NCI-H460 (cell line): ENCODE data around the gene ARID3A. TPM values are rescaled to one million over a fixed set of nuclear protein-coding genes. Genes with fewer than 3 reads are reported as not detected.
A peak's percentile ranks its signal among the peaks of the same experiment; 100 is the strongest.

Source experiments
- DNase-seq: peaks from one replicate; pipeline ENCODE4 v3.0.0-alpha.2; 2016; ENCODE audit warnings: low read depth; ENCODE audit errors: extremely low read depth
- total RNA-seq: library from RNA; depleted of rRNA; stranded (reverse); fragments of >200 nt; shearing (Covaris generic); gene quantifications from 2 replicates; pipeline ENCODE4 v1.2.3, GENCODE V29; 2014

ARID3A gene
- total RNA-seq, 1 experiment from 2014 or later: 5.4 TPM

DNA sequence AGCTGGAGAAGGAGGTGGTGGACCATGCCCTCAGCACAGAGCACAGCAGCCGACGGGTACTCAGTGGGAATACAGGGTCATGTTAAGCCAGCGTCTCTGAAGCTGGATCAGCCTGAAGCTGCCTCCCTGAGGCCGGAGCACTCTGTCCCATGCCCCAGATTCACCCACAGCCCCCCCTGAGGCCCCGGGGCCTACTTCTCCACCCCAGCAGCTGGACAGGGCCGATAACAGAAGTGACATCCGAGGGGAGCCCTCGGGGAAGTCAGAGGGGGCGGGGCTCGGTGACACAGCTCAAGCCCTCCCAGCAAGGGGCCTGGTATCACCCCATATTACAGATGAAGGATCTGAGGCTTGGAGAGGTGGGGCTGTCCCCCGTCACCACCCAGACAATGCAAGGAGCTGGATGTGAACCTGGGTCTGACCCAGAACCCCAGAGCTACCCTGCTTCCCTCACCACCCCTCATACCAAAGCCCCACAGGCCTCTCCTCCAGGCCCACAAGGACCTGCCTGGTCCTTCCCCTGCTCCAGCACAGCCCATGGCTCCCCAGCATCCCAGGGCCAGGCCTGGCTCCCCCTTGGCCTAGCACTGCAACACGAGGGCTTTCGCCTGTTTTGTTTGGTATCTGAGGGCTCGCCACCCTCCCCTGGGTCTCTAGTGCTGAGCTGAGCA lies 18.5 kb upstream of the ARID3A start:
- no peak for DNase-seq

DNA sequence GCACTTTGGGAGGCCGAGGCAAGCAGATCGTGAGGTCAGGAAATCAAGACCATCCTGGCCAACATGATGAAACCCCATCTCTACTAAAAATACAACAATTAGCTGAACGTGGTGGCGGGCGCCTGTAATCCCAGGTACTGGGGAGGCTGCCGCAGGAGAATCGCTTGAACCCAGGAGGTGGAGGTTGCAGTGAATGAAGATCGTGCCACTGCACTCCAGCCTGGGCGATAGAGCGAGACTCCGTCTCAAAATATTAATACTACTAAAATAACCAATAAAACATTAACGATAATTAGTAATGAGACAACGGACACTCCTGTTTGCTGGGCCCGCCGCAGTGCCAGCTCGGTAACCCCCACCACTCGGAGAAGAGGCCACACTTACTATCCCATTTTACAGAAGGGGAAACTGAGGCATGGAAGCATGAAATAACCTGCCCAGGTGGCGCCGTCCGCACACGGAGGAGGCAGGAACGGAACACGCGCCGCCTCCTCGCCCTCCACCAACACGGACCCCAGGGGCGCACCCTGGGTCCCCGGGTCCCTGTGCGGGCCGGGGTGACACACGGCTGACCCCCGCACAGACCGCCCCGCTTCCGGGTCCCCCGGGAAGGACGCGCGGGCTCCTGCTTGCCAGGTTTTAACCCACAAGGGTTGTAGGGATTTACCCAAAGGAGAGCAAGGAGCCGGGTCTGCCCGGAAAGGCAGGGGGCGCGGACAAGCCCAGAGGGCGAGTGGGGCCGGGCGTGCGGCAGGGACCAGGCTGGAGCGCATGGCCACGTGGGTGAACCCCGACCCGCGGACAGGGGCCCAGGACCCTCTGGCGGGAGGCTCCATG lies 14.4 kb upstream of the ARID3A start:
- no peak for DNase-seq

DNA sequence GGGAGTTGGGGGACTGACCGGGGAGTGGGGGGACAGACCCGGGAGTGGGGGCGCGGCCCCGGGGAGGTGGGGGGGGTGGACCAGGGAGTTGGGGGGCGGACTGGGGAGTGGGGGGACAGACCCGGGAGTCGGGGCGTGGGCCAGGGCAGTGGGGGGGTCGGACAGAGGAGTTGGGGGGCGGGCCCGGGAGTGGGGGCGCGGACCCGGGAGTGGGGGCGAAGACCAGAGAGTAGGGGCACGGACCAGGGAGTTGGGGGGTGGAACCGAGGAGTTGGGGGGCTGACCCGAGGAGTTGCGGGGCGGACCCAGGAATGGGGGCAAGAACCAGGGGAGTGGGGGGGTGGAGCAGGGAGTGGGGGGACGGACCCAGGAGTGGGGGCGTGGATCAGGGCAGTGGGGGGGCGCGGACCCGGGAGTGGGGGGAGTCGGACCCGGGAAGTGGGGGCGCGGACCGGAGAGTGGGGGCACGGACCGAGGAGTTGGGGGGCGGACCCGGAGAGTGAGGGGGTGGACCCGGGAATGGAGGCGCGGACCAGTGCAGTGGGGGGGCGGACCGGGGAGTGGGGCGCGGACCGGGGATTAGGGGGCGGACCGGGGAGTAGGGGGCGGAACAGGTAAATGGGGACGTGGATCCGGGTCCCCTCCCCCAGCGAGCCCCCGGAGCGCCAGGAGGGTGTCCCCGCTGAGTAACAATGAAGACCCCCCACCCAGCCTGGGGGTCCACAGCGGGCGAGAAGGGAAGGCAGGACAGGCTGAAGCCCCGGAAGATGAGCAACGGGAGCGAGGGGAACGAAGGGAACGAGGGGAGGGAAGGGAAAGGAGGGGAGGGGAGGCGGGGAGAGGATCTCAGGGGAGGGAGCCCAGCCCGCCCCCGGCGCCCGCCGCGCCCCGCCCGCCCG lies 13.4 kb upstream of the ARID3A start:
- DNase-seq: no peak

DNA sequence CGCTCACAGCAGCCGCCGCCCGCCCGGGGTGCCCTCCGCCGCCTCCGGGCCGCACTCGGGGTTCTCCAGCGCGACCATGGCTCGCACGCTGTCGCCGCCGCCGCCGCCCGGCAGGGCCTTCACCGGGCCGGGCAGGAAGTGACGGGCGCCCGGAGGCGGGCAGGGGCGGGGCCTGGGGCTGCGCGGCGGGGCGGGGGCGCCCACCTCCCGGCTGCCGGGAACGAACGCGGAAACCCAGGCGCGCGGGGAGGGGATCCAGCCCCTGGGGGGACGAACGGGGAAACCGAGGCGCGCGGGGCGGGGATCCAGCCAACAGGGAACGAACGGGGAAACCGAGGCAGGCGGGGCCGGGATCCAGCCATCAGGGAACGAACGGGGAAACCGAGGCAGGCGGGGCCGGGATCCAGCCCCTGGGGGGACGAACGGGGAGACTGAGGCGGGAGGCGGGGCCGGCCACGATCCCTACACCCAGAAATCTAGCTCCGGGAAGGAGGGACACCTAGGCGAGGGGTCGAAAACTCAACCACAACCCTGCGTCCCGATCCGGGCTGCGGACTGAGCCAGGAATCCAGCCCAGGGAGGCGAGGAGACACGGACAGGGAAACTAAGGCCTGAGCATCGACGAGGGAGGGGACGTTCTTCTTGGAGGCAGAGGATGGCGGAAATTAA lies 12.6 kb upstream of the ARID3A start, which contains the start of gene R3HDM4:
TSS of gene R3HDM4 (minus strand) at position 140 of the 669 bp plus-strand sequence. CDS start at position 78, 62 bp downstream.
- DNase-seq: peak; percentile 43

DNA sequence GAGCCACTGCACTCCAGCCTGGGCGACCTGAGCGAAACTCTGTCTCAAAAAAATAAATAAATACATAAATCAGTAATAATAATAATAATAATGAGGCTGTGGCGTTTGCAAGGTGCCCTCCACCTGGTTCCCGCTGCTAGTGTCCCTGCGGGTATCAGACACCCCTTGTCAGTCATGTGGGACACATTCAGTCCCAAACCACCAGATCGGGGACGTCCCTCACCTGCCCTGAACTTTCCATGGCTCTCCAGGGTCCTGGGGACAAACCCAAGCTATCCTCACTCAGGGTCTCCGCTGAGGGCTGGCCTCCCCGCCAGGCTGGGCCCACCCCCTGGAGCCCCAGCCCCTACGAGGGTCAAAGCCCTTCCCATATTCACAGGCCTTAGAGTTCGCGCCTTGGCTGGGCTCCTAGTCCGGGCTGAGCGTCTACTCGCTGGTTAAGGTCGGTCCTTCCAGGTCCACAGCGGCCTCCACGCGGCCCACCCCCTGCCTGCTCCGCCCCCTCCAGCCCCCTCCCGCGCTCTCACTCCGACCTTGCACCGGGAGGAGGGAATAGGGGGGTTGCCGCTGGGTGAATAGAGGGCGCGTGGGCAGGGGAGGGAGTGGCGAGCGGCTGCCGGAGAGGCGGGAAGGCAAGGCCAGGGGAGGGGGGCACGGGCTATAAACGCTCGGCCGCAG lies 9.1 kb upstream of the ARID3A start:
- no peak for DNase-seq

DNA sequence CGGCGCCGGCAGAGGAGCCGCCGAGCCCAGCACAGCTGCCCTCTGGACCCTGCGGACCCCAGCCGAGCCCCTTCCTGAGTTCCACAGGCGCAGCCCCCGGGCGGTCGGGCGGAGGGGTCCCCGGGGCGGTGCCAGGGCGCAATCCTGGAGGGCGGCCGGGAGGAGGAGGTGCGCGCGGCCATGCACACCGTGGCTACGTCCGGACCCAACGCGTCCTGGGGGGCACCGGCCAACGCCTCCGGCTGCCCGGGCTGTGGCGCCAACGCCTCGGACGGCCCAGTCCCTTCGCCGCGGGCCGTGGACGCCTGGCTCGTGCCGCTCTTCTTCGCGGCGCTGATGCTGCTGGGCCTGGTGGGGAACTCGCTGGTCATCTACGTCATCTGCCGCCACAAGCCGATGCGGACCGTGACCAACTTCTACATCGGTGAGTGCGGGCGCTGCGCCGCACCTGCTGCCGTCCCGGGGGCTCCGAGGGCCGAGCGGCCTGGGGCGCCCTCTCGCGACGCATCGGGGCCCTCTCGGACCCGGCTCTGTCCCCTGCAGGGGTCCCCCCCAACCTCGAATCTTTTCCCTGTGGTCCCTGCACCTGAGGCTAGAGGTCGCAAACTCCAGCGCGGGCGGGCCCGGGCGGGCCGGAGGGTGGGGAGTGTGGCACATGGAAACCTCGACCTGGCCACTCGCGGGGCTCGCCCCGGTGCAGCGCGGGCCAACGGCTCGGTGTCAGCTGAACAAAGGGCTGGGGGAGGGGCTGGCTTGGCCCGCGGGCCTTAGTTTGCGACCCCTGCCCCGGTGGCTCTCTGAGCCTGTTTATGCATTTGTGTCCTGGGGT lies 8.3 kb upstream of the ARID3A start, which contains the start of gene KISS1R:
TSS of gene KISS1R (plus strand) at position 11 of the 829 bp plus-strand sequence. CDS start at position 181, 170 bp downstream.
- no peak for DNase-seq

DNA sequence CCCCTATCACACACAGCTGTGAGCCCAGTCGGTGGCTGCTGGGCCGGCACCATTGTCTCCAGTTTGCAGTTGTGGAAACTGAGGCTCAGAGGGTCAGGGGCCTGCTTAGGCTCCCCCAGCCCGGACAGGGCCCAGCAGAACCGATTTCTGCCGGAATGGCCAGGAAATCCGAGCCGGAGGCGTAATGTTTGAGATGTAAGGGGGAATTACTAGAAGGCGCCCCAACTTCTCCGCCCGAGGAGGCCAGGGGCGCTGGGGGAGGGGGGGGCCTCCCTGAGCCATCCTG lies 7.7 kb upstream of the ARID3A start:
- no peak for DNase-seq

DNA sequence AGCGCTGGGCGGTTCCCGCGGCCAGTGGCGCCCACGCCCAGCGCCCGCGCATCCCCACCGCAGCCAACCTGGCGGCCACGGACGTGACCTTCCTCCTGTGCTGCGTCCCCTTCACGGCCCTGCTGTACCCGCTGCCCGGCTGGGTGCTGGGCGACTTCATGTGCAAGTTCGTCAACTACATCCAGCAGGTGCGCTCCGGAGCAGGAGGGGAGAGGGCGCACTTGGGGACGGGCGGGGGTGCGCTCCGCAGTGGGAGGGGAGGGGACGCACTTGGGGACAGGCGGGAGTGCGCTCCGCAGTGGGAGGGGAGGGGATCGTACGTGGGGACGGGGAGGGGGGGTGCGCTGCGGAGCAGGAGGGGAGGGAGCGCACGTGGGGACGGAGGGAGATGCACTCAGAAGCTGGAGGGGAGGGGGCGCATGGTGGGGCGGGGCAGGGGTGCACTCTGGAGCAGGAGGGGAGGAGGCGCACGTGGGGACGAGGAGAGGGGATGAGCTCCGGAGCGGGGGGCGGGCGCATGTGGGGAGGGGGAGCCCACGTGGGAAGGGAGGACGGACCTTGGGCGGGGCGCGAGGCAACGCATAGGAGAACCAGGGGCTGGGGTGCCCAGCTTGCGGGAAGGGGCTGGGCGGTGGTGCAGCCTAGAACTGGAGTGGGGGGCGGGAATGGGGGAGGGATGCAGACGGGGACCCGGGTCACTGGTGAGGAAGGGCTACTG lies 7.2 kb upstream of the ARID3A start:
- DNase-seq: no peak

DNA sequence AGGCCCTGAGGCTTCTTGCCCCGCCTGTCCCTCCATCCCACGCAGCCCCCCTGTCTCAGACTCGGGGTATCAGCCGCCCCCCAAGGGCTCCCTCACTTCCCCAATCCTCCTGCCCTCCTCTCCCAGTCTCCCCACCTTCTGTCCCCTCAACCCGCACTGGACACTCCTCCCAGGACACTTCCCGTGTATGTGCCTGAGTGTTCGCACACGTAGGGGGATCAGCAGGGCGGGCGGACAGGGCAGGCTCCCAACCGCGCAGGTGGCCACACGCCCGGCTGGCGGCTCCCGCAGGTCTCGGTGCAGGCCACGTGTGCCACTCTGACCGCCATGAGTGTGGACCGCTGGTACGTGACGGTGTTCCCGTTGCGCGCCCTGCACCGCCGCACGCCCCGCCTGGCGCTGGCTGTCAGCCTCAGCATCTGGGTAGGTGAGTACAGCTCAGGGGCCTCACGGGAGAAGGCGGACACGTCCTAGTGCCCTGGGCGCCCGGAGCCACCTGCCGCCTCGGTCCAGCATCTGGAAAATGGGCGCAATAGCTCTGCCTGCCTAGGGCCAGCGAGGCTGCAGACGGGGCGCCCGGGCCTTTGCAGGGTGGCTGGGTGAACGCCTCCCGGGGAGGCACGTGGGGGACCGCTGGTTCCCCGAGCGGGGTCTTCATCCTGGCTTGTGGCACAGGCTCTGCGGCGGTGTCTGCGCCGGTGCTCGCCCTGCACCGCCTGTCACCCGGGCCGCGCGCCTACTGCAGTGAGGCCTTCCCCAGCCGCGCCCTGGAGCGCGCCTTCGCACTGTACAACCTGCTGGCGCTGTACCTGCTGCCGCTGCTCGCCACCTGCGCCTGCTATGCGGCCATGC lies 6.4 kb upstream of the ARID3A start:
- DNase-seq: no peak

DNA sequence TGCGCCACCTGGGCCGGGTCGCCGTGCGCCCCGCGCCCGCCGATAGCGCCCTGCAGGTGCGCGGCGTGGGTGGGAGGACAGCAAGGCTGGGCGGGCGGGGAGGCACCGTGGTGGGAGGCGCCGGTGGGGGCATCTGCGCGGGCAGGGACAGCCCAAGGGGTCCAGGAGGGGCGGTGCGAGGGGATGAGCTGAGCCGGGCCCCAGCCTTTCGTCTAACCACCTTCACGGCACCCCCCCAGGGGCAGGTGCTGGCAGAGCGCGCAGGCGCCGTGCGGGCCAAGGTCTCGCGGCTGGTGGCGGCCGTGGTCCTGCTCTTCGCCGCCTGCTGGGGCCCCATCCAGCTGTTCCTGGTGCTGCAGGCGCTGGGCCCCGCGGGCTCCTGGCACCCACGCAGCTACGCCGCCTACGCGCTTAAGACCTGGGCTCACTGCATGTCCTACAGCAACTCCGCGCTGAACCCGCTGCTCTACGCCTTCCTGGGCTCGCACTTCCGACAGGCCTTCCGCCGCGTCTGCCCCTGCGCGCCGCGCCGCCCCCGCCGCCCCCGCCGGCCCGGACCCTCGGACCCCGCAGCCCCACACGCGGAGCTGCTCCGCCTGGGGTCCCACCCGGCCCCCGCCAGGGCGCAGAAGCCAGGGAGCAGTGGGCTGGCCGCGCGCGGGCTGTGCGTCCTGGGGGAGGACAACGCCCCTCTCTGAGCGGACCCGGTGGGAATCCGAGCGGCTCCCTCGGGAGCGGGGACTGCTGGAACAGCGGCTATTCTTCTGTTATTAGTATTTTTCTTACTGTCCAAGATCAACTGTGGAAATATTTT lies 5.6 kb upstream of the ARID3A start:
- DNase-seq: no peak

DNA sequence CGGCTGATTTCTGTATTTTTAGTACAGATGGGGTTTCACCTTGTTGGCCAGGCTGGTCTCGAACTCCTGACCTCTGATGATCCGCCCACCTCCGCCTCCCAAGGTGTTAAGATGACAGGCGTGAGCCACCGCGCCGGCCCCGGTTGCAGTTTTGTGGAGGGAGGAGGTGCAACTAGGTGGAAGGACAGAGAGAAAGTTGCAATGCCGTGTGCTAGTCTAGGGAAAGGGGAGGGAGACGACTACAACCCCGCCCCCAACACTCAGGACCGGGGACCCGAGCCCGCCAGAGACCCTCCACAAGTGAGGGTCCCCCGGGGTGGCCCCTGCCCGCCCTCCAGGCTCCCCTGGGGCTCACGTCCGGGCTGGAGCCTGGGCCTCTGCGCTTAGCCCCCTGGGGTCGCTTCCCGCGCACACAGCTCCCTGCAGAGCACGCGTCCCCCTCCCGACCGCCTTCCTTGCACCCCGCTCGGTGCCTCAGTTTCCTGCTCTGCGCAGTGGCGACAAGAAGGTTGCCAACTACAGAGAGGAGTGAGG lies 1.2 kb upstream of the ARID3A start:
- DNase-seq: no peak

DNA sequence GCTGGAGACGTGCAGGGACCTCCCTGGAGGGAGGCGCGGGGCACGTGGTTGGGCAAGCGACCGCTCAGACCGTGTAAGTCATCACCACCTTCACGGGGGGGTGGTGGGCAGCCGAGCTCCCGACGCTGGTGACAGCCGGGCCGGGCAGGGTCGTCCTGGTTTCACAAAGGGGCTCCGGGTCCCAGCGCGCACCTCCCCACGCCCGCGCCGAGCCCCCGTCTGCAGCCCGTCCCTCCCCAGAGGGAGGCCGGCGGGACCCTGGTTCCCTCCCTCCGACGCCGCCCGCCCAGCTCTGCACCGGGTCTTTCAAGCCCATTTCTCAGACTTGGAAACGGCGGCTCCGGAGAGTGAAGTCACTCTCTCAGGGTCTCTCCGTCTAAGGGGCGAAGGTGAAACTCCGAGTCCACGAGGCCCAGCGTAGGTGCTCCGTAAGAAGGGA lies 729 bp upstream of the ARID3A start:
- peak; percentile 43 for DNase-seq

DNA sequence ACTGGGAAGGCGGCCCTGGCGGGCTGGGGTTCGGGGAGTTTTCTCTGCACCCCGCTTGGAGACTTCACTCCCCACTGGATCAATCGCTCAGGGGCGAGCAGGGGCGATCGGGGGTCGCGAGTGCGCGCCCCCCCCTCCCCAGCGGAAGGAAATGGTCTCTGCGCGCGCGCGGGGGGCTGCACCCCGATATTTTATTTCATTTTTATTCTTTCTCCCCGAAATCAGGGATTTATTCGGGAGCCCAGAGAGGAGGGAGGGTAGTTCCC lies 421 bp downstream of the ARID3A start:
- DNase-seq: no peak

DNA sequence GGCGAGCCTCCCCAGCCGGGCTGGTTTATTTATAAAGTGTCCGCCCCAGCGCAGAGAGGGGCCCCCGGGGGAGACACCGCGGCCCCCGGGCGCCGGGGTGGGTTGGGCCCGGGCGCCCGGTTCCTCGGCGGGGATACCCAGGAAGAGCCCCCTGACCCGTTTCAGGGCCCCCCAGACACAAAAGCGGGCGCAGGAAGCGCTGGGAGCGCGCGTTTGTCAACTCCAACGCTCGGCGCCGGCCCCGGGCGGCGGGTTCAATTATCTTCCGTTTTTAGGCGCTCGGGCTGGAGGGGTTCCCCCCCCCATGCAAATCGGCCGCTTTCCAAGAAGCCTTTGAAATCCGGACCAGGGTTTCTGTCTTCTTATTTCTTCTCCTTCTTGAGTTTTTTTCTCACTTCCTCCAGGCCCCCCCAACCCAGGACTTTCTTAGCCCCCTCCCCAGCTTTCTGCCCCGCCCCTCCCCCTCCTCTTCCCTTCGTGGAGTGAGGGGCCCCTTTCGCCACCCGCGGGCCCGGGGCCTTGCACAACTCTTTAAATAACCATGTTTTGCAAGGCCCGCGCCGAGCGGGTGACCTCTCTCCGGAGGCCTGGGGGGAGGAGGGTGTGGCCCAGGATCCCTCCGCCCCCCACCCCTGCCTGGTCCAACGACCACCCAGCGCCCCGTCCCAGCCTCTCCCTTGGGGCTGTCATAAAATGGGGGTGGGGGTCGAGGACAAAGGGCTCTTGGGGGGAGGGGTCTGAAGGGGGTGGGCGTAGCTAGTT lies 935 bp downstream of the ARID3A start:
- no peak for DNase-seq

DNA sequence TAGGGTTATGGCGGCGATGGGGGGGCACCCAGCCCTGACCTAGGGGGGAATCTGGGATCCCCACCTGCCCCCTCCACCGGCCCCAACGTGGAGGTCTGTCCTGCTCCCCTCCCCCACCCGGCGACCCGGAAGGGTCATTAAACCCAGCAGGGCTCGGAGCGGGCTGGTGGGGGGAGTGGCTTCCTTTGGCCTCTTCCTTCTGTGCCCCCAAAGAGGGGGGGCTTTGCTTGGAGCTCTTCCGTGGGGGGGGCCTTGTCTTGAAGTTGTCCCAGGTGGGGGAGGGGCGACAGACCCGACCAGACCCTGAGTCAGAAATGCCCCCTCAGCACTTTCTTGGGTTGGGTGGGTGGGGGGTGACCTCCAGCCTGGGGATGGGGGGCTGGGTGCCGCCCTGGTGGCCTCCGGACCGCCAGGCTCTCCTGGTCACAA lies 1.5 kb downstream of the ARID3A start:
- no peak for DNase-seq
